Liver (tissue), 9 donors: Measurements from ENCODE around the gene PCGF2. TPM values are rescaled to one million over a fixed set of nuclear protein-coding genes. Genes with fewer than 3 reads are reported as not detected.
A peak's percentile ranks its signal among the peaks of the same experiment; 100 is the strongest.
"Not testable (repeated sequence)": the region's sequence is repeated elsewhere in the genome, so short reads cannot be mapped to it uniquely, and the experiment has no call there.

ENCODE experiments used
- DNase-seq: peaks from one replicate; pipeline ENCODE4 v3.0.0-alpha.2; 2017; ENCODE audit warnings: low spot score
- H3K27ac ChIP-seq, 2 donors: one replicate each; pipeline ENCODE4 v1.7.0; 2013; ENCODE audit warnings: inconsistent platforms in 2 of 2, low read length in 2 of 2, control low read depth in 1 of 2, low read depth in 1 of 2, mild to moderate bottlenecking in 1 of 2
- H3K27me3 ChIP-seq, 4 donors: one replicate each; pipeline versions ENCODE4 v1.6.1 to v1.7.0; 2013; ENCODE audit warnings: low read length in 3 of 4, inconsistent platforms in 1 of 4, mild to moderate bottlenecking in 1 of 4, moderate library complexity in 1 of 4; ENCODE audit not compliant: control insufficient read depth in 4 of 4, insufficient read depth in 4 of 4
- H3K36me3 ChIP-seq, 4 donors: one replicate each; pipeline versions ENCODE4 v1.6.1 to v1.7.0; 2013; ENCODE audit warnings: low read length in 3 of 4, mild to moderate bottlenecking in 3 of 4, low read depth in 1 of 4, moderate library complexity in 1 of 4; ENCODE audit not compliant: control insufficient read depth in 4 of 4, insufficient read depth in 3 of 4
- H3K4me1 ChIP-seq, 4 donors: one replicate each; pipeline versions ENCODE4 v1.6.1 to v1.7.0; 2013; ENCODE audit warnings: low read length in 3 of 4, mild to moderate bottlenecking in 3 of 4, moderate library complexity in 1 of 4; ENCODE audit not compliant: control insufficient read depth in 4 of 4, insufficient read depth in 4 of 4
- H3K4me3 ChIP-seq, 3 donors: one replicate each; pipeline versions ENCODE4 v1.6.1 to v1.7.0; 2013; ENCODE audit warnings: low read length in 3 of 3, control low read depth in 1 of 3, low read depth in 1 of 3, mild to moderate bottlenecking in 1 of 3
- H3K9ac ChIP-seq, 2 donors: one replicate each; pipeline ENCODE4 v1.7.0; 2013; ENCODE audit warnings: low read length in 2 of 2, mild to moderate bottlenecking in 2 of 2, moderate library complexity in 2 of 2, control low read depth in 1 of 2, low read depth in 1 of 2
- H3K9me3 ChIP-seq, 4 donors: one replicate each; pipeline versions ENCODE4 v1.6.1 to v1.7.0; 2013; ENCODE audit warnings: low read length in 3 of 4; ENCODE audit not compliant: control insufficient read depth in 4 of 4
- ATF3 ChIP-seq: IDR thresholded peaks from 2 replicates; pipeline ENCODE4 v1.6.1; 2016; ENCODE audit warnings: antibody characterized with exemption
- MAX ChIP-seq: IDR thresholded peaks from 2 replicates; pipeline ENCODE4 v1.6.1; 2016; ENCODE audit warnings: antibody characterized with exemption
- NR2F2 ChIP-seq: IDR thresholded peaks from 2 replicates; pipeline ENCODE4 v1.6.1; 2016; ENCODE audit warnings: antibody characterized with exemption
- RAD21 ChIP-seq, 2 donors: IDR thresholded peaks; 2 replicates each; pipeline ENCODE4 v1.6.1; 2016; ENCODE audit warnings: antibody characterized with exemption in 2 of 2, mild to moderate bottlenecking in 2 of 2
- REST ChIP-seq: IDR thresholded peaks from 2 replicates; pipeline ENCODE4 v1.6.1; 2016; ENCODE audit warnings: antibody characterized with exemption, mild to moderate bottlenecking
- RXRA ChIP-seq, 2 donors: IDR thresholded peaks; 2 replicates each; pipeline ENCODE4 v1.6.1; 2017 to 2018; ENCODE audit warnings: antibody characterized with exemption in 2 of 2, mild to moderate bottlenecking in 1 of 2
- SP1 ChIP-seq: IDR thresholded peaks from 2 replicates; pipeline ENCODE4 v1.6.1; 2018; ENCODE audit warnings: antibody characterized with exemption, mild to moderate bottlenecking
- YY1 ChIP-seq: IDR thresholded peaks from 2 replicates; pipeline ENCODE4 v1.6.1; 2016; ENCODE audit warnings: antibody characterized with exemption, mild to moderate bottlenecking
- ZBTB33 ChIP-seq: IDR thresholded peaks from 2 replicates; pipeline ENCODE4 v1.6.1; 2016; ENCODE audit warnings: antibody characterized with exemption
- WGBS: extraction: QIAGEN DNeasy Blood & Tissue Kit; methylation state at CpG from one replicate; pipeline ENCODE4 v1.1.7; 2013; 5-methylcytosine and 5-hydroxymethylcytosine counted together
- polyA plus RNA-seq, 2 donors: library from polyadenylated mRNA; stranded (reverse) in 1 of 2; unstranded in 1 of 2; fragments of 200-250 nt in 1 of 2; fragments of >200 nt in 1 of 2; fragmentation: Nextera tagmentation in 1 of 2; extraction: Ambion mirVana in 1 of 2; gene quantifications; one replicate each; pipeline versions ENCODE4 v1.2.1 to v1.2.3, GENCODE V29; 2013 to 2015
- total RNA-seq, 2 donors: library from RNA; depleted of rRNA; stranded (reverse); fragments of >200 nt; gene quantifications; one replicate each; pipeline ENCODE4 v1.2.3, GENCODE V29; 2014
- donor health status: healthy.
- donor health status: healthy.
- donor health status: healthy.
- donor health status: healthy.
- donor health status: healthy.

The PCGF2 gene
- total and polyA plus RNA-seq, 4 donors = 1.2 to 3.2 (median 1.8) TPM

- DNase-seq = no peak
- peaks cover 16 to 35% (median 24%) of the 10 kb centered on the region in 4 donors for H3K4me1 ChIP-seq
- TF ChIP-seq RXRA (IDR thresholded peaks at IDR 0.05) (no peak), REST (no peak)
- H3K36me3 ChIP-seq = peaks cover 0 to 6% (median 0%) of the 10 kb centered on the region in 4 donors
- H3K9ac ChIP-seq = no peak overlapping the region
- WGBS = 90% methylated on average over 5 of the region's 5 CpGs
- H3K4me3 ChIP-seq = no peak overlapping the region
- no peaks in the 10 kb centered on the region for H3K9me3 ChIP-seq
- peak overlapping the region in 1 of 2 donors; percentile 25 for H3K27ac ChIP-seq
- no peaks in the 10 kb centered on the region for H3K27me3 ChIP-seq
Measured at GRCh38 chr17:38727736-38728135, 20.4 kb downstream of the PCGF2 start.

- H3K27me3 ChIP-seq = not testable (repeated sequence)
- peaks cover 4 to 20% (median 9%) of the 10 kb centered on the region in 4 donors for H3K4me1 ChIP-seq
- 74% methylated on average over 8 of the region's 8 CpGs for WGBS
Measured at GRCh38 chr17:38726145-38726544, 22.0 kb downstream of the PCGF2 start.

GRCh38 chr17:38725066-38725465, 23.1 kb downstream of the PCGF2 start:
- Histone ChIP-seq H3K4me3 (no peak overlapping the region), H3K27ac (no peak overlapping the region), H3K9me3 (no peaks in the 10 kb centered on the region), H3K4me1 (peaks cover 2 to 16% (median 7%) of the 10 kb centered on the region in 4 donors), H3K27me3 (no peaks in the 10 kb centered on the region), H3K36me3 (peaks cover 0 to 10% (median 5%) of the 10 kb centered on the region in 4 donors), H3K9ac (no peak overlapping the region)
- no peak for DNase-seq
- TF ChIP-seq NR2F2 (no peak), MAX (no peak), YY1 (no peak), REST (no peak), ZBTB33 (no peak), RXRA (IDR thresholded peaks at IDR 0.05) (no peak), SP1 (no peak), ATF3 (no peak), RAD21 (IDR thresholded peaks at IDR 0.05) (no peak)
- 84% methylated on average over 10 of the region's 10 CpGs for WGBS

More at GRCh38 chr17:38726145-38726544, 22.0 kb downstream of the PCGF2 start:
- H3K27ac ChIP-seq, H3K36me3 ChIP-seq, H3K4me3 ChIP-seq, H3K9ac ChIP-seq, H3K9me3 ChIP-seq, DNase-seq: not testable (repeated sequence)
